H1 (cell line): ENCODE data around the gene CDK5RAP2. TPM values are rescaled to one million over a fixed set of nuclear protein-coding genes. Genes with fewer than 3 reads are reported as not detected.

ENCODE experiments used
- CTCF ChIA-PET: fragments of 300-600 bp; sonication (Branson Sonifier 250); formaldehyde crosslinking; loops from one replicate; lab custom pipeline; 2021; ENCODE audit not compliant: partially characterized antibody; lab: Charles Lee
- POLR2A ChIA-PET: fragments of 300-600 bp; sonication (Branson Sonifier 250); formaldehyde crosslinking; loops from one replicate; lab custom pipeline; 2021; ENCODE audit warnings: inconsistent platforms; ENCODE audit not compliant: partially characterized antibody; lab: Charles Lee
- DNase-seq, 2 experiments: peaks; one replicate each; pipeline versions ENCODE4 v3.0.0 to v3.0.0-alpha.2; 2010 to 2022; ENCODE audit warnings: low spot score in 2 of 2, low read depth in 1 of 2, mixed read lengths in 1 of 2
- FAIRE-seq: peaks from 2 replicates; lab custom pipeline; 2011; peaks lifted over from hg19 to GRCh38; lab: Jason Lieb, UNC
- H2AFZ ChIP-seq: 2 replicates; pipeline ENCODE4 v1.8.1; 2012; ENCODE audit warnings: low read length, inconsistent platforms
- H2AK5ac ChIP-seq: 2 replicates; pipeline ENCODE4 v1.6.1; 2013; ENCODE audit warnings: low read depth, low read length
- H2BK120ac ChIP-seq: replicated peaks from 2 replicates; pipeline ENCODE3; 2013; ENCODE audit warnings: low read depth, low read length, inconsistent platforms
- H2BK12ac ChIP-seq: 2 replicates; pipeline ENCODE4 v1.6.1; 2013; ENCODE audit warnings: low read depth, low read length
- H2BK15ac ChIP-seq: 2 replicates; pipeline ENCODE4 v1.6.1; 2013; ENCODE audit warnings: low read length
- H2BK20ac ChIP-seq: 2 replicates; pipeline ENCODE4 v1.6.1; 2013; ENCODE audit warnings: low read length
- H2BK5ac ChIP-seq: 2 replicates; pipeline ENCODE4 v1.6.1; 2013; ENCODE audit warnings: low read depth, low read length
- H3K14ac ChIP-seq: 2 replicates; pipeline ENCODE4 v1.6.1; 2013; ENCODE audit warnings: inconsistent platforms; ENCODE audit not compliant: insufficient read length
- H3K18ac ChIP-seq: 2 replicates; pipeline ENCODE4 v1.6.1; 2013; ENCODE audit warnings: low read length; ENCODE audit errors: extremely low read depth
- H3K23ac ChIP-seq: 2 replicates; pipeline ENCODE4 v1.6.1; 2013; ENCODE audit warnings: inconsistent platforms; ENCODE audit not compliant: insufficient read length
- H3K23me2 ChIP-seq: 2 replicates; pipeline ENCODE4 v1.6.1; 2013; ENCODE audit warnings: low read depth, low read length
- H3K27ac ChIP-seq: 2 replicates; pipeline ENCODE4 v1.6.1; 2011; ENCODE audit warnings: low read depth, low read length, inconsistent platforms
- H3K27me3 ChIP-seq, 4 experiments: replicated peaks in 1 of 4; 1 replicate in 1 of 4; 2 replicates in 3 of 4; pipeline versions ENCODE4 v1.6.1 to v1.8.1; 2011 to 2013; ENCODE audit warnings: low read length in 3 of 4, mild to moderate bottlenecking in 3 of 4, inconsistent platforms in 2 of 4, mixed read lengths in 2 of 4, moderate library complexity in 1 of 4; ENCODE audit not compliant: control insufficient read depth in 3 of 4, insufficient read depth in 3 of 4; ENCODE audit errors: extremely low read depth in 1 of 4
- H3K36me3 ChIP-seq, 4 experiments: 2 replicates each; pipeline versions ENCODE4 v1.6.1 to v1.8.1; 2011 to 2013; ENCODE audit warnings: mild to moderate bottlenecking in 4 of 4, low read length in 3 of 4, moderate library complexity in 2 of 4, control low read depth in 1 of 4, inconsistent platforms in 1 of 4; ENCODE audit not compliant: insufficient read depth in 4 of 4, control insufficient read depth in 2 of 4
- H3K4ac ChIP-seq: replicated peaks from 2 replicates; pipeline ENCODE3; 2013; ENCODE audit warnings: low read length, low read depth, mixed read lengths, inconsistent platforms; ENCODE audit not compliant: insufficient read length
- H3K4me1 ChIP-seq, 4 experiments: replicated peaks in 1 of 4; 1 replicate in 1 of 4; 2 replicates in 3 of 4; pipeline versions ENCODE4 v1.6.1 to v1.8.1; 2011 to 2013; ENCODE audit warnings: low read length in 3 of 4, inconsistent platforms in 2 of 4, mixed read lengths in 1 of 4; ENCODE audit not compliant: insufficient read depth in 4 of 4, control insufficient read depth in 3 of 4
- H3K4me2 ChIP-seq, 2 experiments: 2 replicates each; pipeline versions ENCODE4 v1.6.1 to v1.8.1; 2011 to 2013; ENCODE audit warnings: low read depth in 2 of 2, low read length in 2 of 2, control low read depth in 1 of 2, inconsistent platforms in 1 of 2, mild to moderate bottlenecking in 1 of 2; ENCODE audit not compliant: insufficient read depth in 1 of 2
- H3K4me3 ChIP-seq, 4 experiments: fragments of 200-600, 300-600 bp in 1 of 4; sonication (generic), shearing (Covaris generic), sonication (Bioruptor Twin) in 1 of 4; 2 replicates each; pipeline versions ENCODE4 v1.5.1 to v1.8.1; 2011 to 2016; ENCODE audit warnings: low read length in 4 of 4, low read depth in 3 of 4, control low read depth in 2 of 4, inconsistent platforms in 2 of 4, mild to moderate bottlenecking in 2 of 4, mixed read lengths in 1 of 4, moderate library complexity in 1 of 4; ENCODE audit not compliant: insufficient read depth in 2 of 4; ENCODE audit errors: extremely low read depth in 1 of 4
- H3K56ac ChIP-seq: replicated peaks from 2 replicates; pipeline ENCODE3; 2013; ENCODE audit warnings: low read depth, mild to moderate bottlenecking, mixed read lengths, low read length, inconsistent platforms; ENCODE audit not compliant: insufficient read length
- H3K79me1 ChIP-seq: 2 replicates; pipeline ENCODE4 v1.6.1; 2013; ENCODE audit warnings: low read depth, low read length, control low read depth
- H3K79me2 ChIP-seq, 2 experiments: 2 replicates each; pipeline versions ENCODE4 v1.6.1 to v1.8.1; 2012 to 2013; ENCODE audit warnings: low read length in 2 of 2, mild to moderate bottlenecking in 2 of 2, inconsistent platforms in 1 of 2; ENCODE audit not compliant: insufficient read depth in 2 of 2, control insufficient read depth in 1 of 2
- H3K9ac ChIP-seq, 4 experiments: replicated peaks in 1 of 4; 1 replicate in 1 of 4; 2 replicates in 3 of 4; pipeline versions ENCODE4 v1.6.1 to v1.8.1; 2011 to 2013; ENCODE audit warnings: low read depth in 3 of 4, low read length in 3 of 4, control low read depth in 2 of 4, mild to moderate bottlenecking in 2 of 4, moderate library complexity in 2 of 4, inconsistent platforms in 1 of 4; ENCODE audit errors: extremely low read depth in 1 of 4
- H3K9me3 ChIP-seq, 2 experiments: 2 replicates each; pipeline versions ENCODE4 v1.6.1 to v1.8.1; 2012 to 2013; ENCODE audit warnings: mild to moderate bottlenecking in 2 of 2, moderate library complexity in 2 of 2, control low read depth in 1 of 2, inconsistent platforms in 1 of 2, low read depth in 1 of 2, low read length in 1 of 2, mixed read lengths in 1 of 2; ENCODE audit not compliant: insufficient read depth in 2 of 2
- H4K20me1 ChIP-seq, 2 experiments: replicated peaks in 1 of 2; 2 replicates each; pipeline versions ENCODE3 to v1.8.1; 2011 to 2013; ENCODE audit warnings: inconsistent platforms in 2 of 2, low read length in 2 of 2, mild to moderate bottlenecking in 1 of 2; ENCODE audit not compliant: insufficient read depth in 2 of 2, control insufficient read depth in 1 of 2
- H4K5ac ChIP-seq: 2 replicates; pipeline ENCODE4 v1.6.1; 2013; ENCODE audit warnings: low read length, low read depth, mixed read lengths, inconsistent platforms; ENCODE audit not compliant: insufficient read length
- H4K8ac ChIP-seq: 2 replicates; pipeline ENCODE4 v1.8.0; 2013; ENCODE audit warnings: mild to moderate bottlenecking, moderate library complexity, low read length, inconsistent platforms; ENCODE audit not compliant: insufficient read depth; ENCODE audit errors: extremely low read depth
- H4K91ac ChIP-seq: replicated peaks from 2 replicates; pipeline ENCODE3; 2013; ENCODE audit warnings: low read length, mixed read lengths, inconsistent platforms; ENCODE audit not compliant: insufficient read length
- ATF2 ChIP-seq: IDR thresholded peaks from 2 replicates; pipeline ENCODE4 v1.6.1; 2012; ENCODE audit warnings: low read length, inconsistent platforms
- BACH1 ChIP-seq: IDR thresholded peaks from 2 replicates; pipeline ENCODE4 v1.6.1; 2012; ENCODE audit warnings: low read length, improper control_type of control experiment
- EGR1 ChIP-seq: IDR thresholded peaks from 2 replicates; pipeline ENCODE4 v1.6.1; 2011; ENCODE audit warnings: low read depth, low read length, borderline replicate concordance
- GABPA ChIP-seq: IDR thresholded peaks from 2 replicates; pipeline ENCODE4 v1.6.1; 2011; ENCODE audit warnings: mild to moderate bottlenecking, low read length, moderate library complexity, borderline replicate concordance; ENCODE audit not compliant: insufficient read depth
- KDM5A ChIP-seq: fragments of 200-600 bp; IDR thresholded peaks from 2 replicates; pipeline ENCODE4 v1.7.1; 2012; ENCODE audit warnings: mild to moderate bottlenecking, low read length, inconsistent platforms, mixed read lengths
- NANOG ChIP-seq: IDR thresholded peaks from 2 replicates; pipeline ENCODE4 v1.6.1; 2011; ENCODE audit warnings: low read length, low read depth, mild to moderate bottlenecking, inconsistent platforms; ENCODE audit not compliant: insufficient read depth, poor library complexity, severe bottlenecking
- RFX5 ChIP-seq: IDR thresholded peaks from 2 replicates; pipeline ENCODE4 v1.6.1; 2011; ENCODE audit warnings: low read depth, low read length, improper control_type of control experiment, borderline replicate concordance
- RNF2 ChIP-seq: fragments of 200-900, 300-1000 bp; sonication (generic); IDR thresholded peaks from 2 replicates; pipeline ENCODE4 v1.7.1; 2016; ENCODE audit warnings: borderline replicate concordance, low read depth, mild to moderate bottlenecking, antibody characterized with exemption, low read length; ENCODE audit not compliant: poor library complexity, severe bottlenecking; ENCODE audit errors: missing control alignments
- SAP30 ChIP-seq: fragments of 300-600 bp; sonication (generic); IDR thresholded peaks from 2 replicates; pipeline ENCODE4 v1.7.1; 2012; ENCODE audit warnings: low read length, moderate library complexity, mild to moderate bottlenecking, inconsistent platforms; ENCODE audit not compliant: insufficient read depth, insufficient replicate concordance
- TAF7 ChIP-seq: optimal IDR thresholded peaks from 2 replicates; pipeline ENCODE3; 2011; ENCODE audit warnings: low read depth, mild to moderate bottlenecking, inconsistent platforms, low read length, moderate library complexity, borderline replicate concordance
- TEAD4 ChIP-seq: IDR thresholded peaks from 2 replicates; pipeline ENCODE4 v1.6.1; 2012; ENCODE audit warnings: low read depth, low read length, inconsistent platforms, mixed read lengths
- ZNF274 ChIP-seq: IDR thresholded peaks from 2 replicates; pipeline ENCODE4 v1.7.0; 2012; ENCODE audit warnings: low read length, borderline replicate concordance; ENCODE audit errors: extremely low read depth
- WGBS, 2 experiments: shearing (Covaris generic) in 1 of 2; methylation state at CpG; one replicate each; pipeline versions ENCODE4 v1.1.6 to v1.1.7; 2013 to 2015; ENCODE audit warnings: low lambda C conversion rate in 2 of 2, mixed read lengths in 2 of 2, inconsistent platforms in 1 of 2, low coverage in 1 of 2, missing lambda C conversion rate in 1 of 2; ENCODE audit not compliant: insufficient replicate concordance in 2 of 2, insufficient coverage in 1 of 2, insufficient read length in 1 of 2; ENCODE audit errors: extremely low coverage in 1 of 2, missing lambda C conversion rate in 1 of 2; 5-methylcytosine and 5-hydroxymethylcytosine counted together
- polyA plus RNA-seq, 7 experiments: library from polyadenylated mRNA; depleted of rRNA in 3 of 7; stranded (reverse) in 5 of 7; unstranded in 2 of 7; fragments of >200 nt in 5 of 7; fragments of 200-250 nt in 2 of 7; gene quantifications; 1 replicate in 5 of 7; 2 replicates in 1 of 7; 4 replicates in 1 of 7; pipeline versions ENCODE4 v1.2.1 to v1.2.3, GENCODE V29; 2011 to 2013; ENCODE audit warnings: missing spikeins in 2 of 7, mixed read lengths in 2 of 7
- total RNA-seq: library from RNA; stranded (reverse); fragmentation: NEBNext Ultra II Directional; extraction: Animal tissue kit (Norgen Biotek cat#: 25700); gene quantifications from 2 replicates; pipeline ENCODE4 v1.2.1, GENCODE V29; 2021

Gene CDK5RAP2
- total and polyA plus RNA-seq, 2 of the 8 experiments (the other 6 are each of a cell fraction or from before 2014, with no cell fraction given): 19.8 to 49.4 TPM

GRCh38 chr9:120570296-120570695 lies 9.7 kb downstream of the CDK5RAP2 start:
- Histone ChIP-seq H2AK5ac (no peak overlapping the region), H2BK12ac (no peak overlapping the region), H3K79me2 (peaks cover 0 to 31% of the 10 kb centered on the region in 2 experiments; a peak in 3 of 4 replicates), H3K56ac (no peak overlapping the region), H2BK120ac (no peak overlapping the region), H3K27me3 (no peaks in the 10 kb centered on the region), H3K79me1 (peaks cover 8% of the 10 kb centered on the region), H3K23me2 (no peaks in the 10 kb centered on the region), H3K4ac (no peak overlapping the region), H3K9ac (no peak overlapping the region), H3K4me2 (no peak overlapping the region), H3K4me1 (no peaks in the 10 kb centered on the region), H3K14ac (no peak overlapping the region), H3K27ac (no peak overlapping the region), H4K8ac (no peak overlapping the region), H3K23ac (no peak overlapping the region), H3K18ac (no peak overlapping the region), H2BK5ac (no peak overlapping the region; the same call in 1 of the 2 replicates), H4K20me1 (peaks cover 3 to 10% of the 10 kb centered on the region in 2 experiments), H4K5ac (no peak overlapping the region), H3K9me3 (no peaks in the 10 kb centered on the region), H2BK15ac (no peak overlapping the region), H4K91ac (no peak overlapping the region), H3K4me3 (no peak overlapping the region), H2BK20ac (no peak overlapping the region), H3K36me3 (peaks cover 19 to 62% (median 38%) of the 10 kb centered on the region in 4 experiments; a peak in 7 of 8 replicates), H2AFZ (no peak overlapping the region)
- POLR2A ChIA-PET: no interaction called here
- FAIRE-seq (no peak), DNase-seq (no peak)
- CTCF ChIA-PET: interaction anchor here (1.7 kb wide), 1 partner anchor 10 kb away, joined by 6 read pairs; no protein-coding TSS in a partner anchor
- WGBS, 2 experiments: 94% methylated on average over 5 of the region's 5 CpGs; no CpG with 5 or more reads in 1 of the 2 experiments
- no peak for TF ChIP-seq ATF2
- TF ChIP-seq KDM5A: no peak
- TF ChIP-seq RNF2: no peak
- no peak for TF ChIP-seq NANOG
- TF ChIP-seq RFX5: no peak
- TF ChIP-seq BACH1: no peak
- no peak for TF ChIP-seq EGR1
- no peak for TF ChIP-seq TEAD4
- no peak for TF ChIP-seq ZNF274
- TF ChIP-seq GABPA: no peak
- TF ChIP-seq SAP30: no peak
- no peak for TF ChIP-seq TAF7
